ENCODE data around the gene LAMA2. TPM values are rescaled to one million over a fixed set of nuclear protein-coding genes. Genes with fewer than 3 reads are reported as not detected.

LAMA2 gene
- total RNA-seq, 4 donors from 2014 or later = 203 to 339 (median 275) TPM

DNA sequence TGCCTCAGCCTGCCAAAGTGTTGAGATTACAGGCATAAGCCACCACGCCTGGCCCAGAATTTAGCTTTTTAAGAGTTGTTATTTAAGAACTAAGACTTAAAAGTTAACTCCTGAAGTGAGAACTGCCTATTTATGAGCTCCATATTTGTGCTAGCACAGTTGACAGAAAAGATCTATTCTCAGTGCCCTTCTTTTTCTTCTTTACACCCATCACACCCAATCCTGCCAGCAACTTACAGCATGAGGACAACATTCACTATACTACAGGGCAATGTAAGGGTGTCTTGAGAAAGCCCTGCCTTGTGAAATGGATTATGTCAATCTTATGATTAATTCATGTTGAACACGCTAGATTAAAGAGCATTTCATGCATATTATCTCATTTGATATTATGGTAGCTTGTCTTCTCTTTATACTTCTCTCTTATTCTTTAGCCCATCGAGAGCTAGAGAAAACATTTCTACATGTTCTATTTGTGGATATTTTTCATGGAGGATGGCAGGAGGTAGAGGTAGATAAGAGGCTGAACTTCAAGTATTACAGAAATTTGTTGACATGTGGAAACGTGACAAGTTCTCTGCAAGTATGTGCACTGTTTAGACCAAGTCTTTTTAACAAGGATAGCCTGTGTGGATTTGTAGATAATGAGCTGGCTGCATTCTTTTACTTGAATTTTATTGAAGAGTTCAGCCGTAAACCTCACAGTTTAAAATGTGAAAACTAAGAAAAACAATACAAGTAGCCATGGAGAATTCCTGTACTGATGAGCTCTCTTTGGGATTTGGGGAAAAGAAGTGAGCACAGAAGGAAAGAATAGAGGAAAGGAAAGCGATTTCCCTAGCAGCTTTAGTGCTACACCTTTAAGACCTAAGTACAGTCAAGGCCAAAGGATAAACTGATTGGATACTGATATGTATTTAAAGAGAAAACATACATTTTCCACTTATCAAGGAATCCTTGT, 614.8 kb downstream of the LAMA2 start:
- Histone ChIP-seq H3K9me3 (no peaks in the 10 kb centered on the region), H3K4me3 (no peak overlapping the region), H3K27ac (peak overlapping the region in 3 of 4 donors; percentile 15 to 60 (median 53)), H3K27me3 (no peaks in the 10 kb centered on the region), H3K36me3 (peaks cover 0 to 40% (median 0%) of the 10 kb centered on the region in 3 donors), H3K4me1 (peaks cover 0 to 56% (median 12%) of the 10 kb centered on the region in 4 donors)
- no peak for TF ChIP-seq CTCF (IDR thresholded peaks at IDR 0.05)
- TF ChIP-seq EP300 (IDR thresholded peaks at IDR 0.05) = no peak
- no peak for TF ChIP-seq POLR2A (IDR thresholded peaks at IDR 0.05)
- 37 to 47% methylated on average over 6 of the region's 6 CpGs for WGBS, 2 donors
- DNase-seq (ENCODE audit: low spot score in 2 of 2) = no peak

- peaks cover 0 to 41% (median 0%) of the 10 kb centered on the region in 3 donors for H3K36me3 ChIP-seq
- H3K27me3 ChIP-seq = no peaks in the 10 kb centered on the region
- no peak for TF ChIP-seq EP300 (IDR thresholded peaks at IDR 0.05)
- TF ChIP-seq CTCF (IDR thresholded peaks at IDR 0.05) = no peak
- TF ChIP-seq POLR2A (IDR thresholded peaks at IDR 0.05) = no peak
- no peak overlapping the region for H3K4me3 ChIP-seq
- DNase-seq (ENCODE audit: low spot score in 2 of 2) = no peak
- H3K27ac ChIP-seq = peak overlapping the region in 3 of 4 donors; percentile 15 to 60 (median 53)
- H3K9me3 ChIP-seq = no peaks in the 10 kb centered on the region
- peaks cover 0 to 56% (median 12%) of the 10 kb centered on the region in 4 donors for H3K4me1 ChIP-seq
- 53 to 67% methylated on average over 2 of the region's 2 CpGs for WGBS, 2 donors
Measured at GRCh38 chr6:129498541-129498940, 615.6 kb downstream of the LAMA2 start.

DNA sequence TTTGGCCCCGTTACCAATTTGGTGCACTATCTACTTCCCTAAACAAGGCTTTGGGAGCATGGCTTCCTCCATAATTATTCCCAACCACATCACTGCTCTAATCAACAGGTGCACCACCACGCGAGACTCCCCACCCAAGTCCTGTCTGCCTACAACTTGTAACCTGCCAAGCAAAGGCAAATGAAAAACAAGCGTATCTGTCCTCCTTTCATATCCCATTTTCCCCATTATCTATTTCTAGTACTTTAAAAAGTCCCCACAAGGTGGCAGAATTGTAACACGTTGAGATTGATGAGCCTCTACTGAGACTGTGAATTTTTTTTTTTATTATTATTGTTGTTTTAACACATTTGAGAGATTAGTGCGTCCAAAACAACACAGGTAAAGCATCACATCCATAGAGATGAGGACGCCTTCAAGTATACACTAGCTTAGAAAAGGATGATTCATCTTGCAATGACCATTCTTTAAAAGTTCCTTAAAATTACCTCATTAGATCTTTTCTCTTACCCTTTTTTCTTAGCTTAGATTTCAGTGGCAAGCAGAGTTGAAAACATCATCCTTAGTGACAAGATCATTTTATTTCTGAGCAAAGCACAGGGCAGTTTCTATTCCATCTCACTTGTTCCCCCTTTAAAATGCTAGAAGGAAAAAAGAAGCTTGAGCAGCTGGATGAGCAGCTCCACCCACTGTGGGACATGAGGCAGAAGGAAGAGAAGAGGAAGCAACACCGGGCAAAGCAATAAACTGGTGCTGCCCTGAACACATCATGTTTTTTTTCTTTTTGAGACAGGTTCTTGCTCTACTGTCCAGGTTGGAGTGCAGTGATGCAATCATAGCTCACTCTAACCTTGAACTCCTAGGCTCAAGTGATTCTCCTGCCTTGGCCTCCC, 616.3 kb downstream of the LAMA2 start:
- H3K9me3 ChIP-seq = no peaks in the 10 kb centered on the region
- H3K27ac ChIP-seq = peak overlapping the region in 3 of 4 donors; percentile 15 to 60 (median 15)
- peak in 1 of 2 donors; percentile 31 for DNase-seq (ENCODE audit: low spot score in 2 of 2)
- WGBS, 2 donors = 12 to 15% methylated on average over 8 of the region's 8 CpGs
- H3K4me1 ChIP-seq = peaks cover 0 to 56% (median 12%) of the 10 kb centered on the region in 4 donors
- peaks cover 0 to 45% (median 0%) of the 10 kb centered on the region in 3 donors for H3K36me3 ChIP-seq
- no peaks in the 10 kb centered on the region for H3K27me3 ChIP-seq
- peak; percentile 37 to 66 (median 58) for TF ChIP-seq CTCF (IDR thresholded peaks at IDR 0.05)
- no peak for TF ChIP-seq POLR2A (IDR thresholded peaks at IDR 0.05)
- H3K4me3 ChIP-seq = no peak overlapping the region

- WGBS, 2 donors = 85 to 87% methylated on average over 4 of the region's 4 CpGs
- peaks cover 0 to 45% (median 0%) of the 10 kb centered on the region in 3 donors for H3K36me3 ChIP-seq
- H3K9me3 ChIP-seq = no peaks in the 10 kb centered on the region
- H3K27me3 ChIP-seq = no peaks in the 10 kb centered on the region
- H3K27ac ChIP-seq = peak overlapping the region in 2 of 4 donors; percentile 15 to 60
- DNase-seq (ENCODE audit: low spot score in 2 of 2) = no peak
- TF ChIP-seq EP300 (IDR thresholded peaks at IDR 0.05) = no peak
- TF ChIP-seq POLR2A (IDR thresholded peaks at IDR 0.05) = no peak
- no peak overlapping the region for H3K4me3 ChIP-seq
- peaks cover 0 to 56% (median 12%) of the 10 kb centered on the region in 4 donors for H3K4me1 ChIP-seq
Measured at GRCh38 chr6:129499843-129500219, 616.9 kb downstream of the LAMA2 start.

DNA sequence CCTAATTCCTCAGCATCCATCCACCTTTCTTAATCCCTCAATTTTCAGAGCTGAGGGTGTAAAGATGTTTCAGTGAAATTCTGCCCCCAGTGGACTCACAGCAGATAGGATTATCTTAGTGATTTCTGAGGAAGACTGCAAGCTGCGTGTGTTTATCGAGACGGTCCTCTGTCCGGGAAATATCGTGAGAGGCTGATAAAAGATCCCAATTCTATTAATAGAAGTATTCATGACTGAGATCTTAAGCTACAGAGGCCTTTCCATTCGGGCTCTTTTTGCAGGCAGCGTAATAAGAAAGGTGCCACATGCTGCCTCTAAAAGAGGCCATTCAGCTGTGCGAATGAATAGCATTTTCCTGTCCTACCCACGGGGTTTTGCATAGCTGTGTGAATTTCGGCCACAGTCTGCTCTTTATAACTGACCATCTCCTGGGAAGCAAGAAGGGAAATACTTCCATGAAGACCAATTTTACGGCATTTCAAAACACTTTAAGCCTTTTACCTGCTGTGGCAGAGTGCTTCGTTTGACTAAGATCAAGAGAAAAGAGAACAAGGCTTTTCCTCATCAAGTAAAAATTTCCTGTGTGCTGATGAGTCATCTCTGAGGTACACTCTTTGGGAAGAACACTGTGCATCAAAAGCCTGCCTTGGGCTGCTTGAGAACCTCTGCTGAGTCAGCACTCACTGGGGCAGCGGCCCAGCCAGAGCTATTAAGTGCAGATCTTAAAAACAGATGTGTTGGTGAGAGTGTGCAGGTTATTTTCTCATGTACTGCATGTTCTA, 618.2 kb downstream of the LAMA2 start:
- 40 to 41% methylated on average over 13 of the region's 13 CpGs for WGBS, 2 donors
- TF ChIP-seq POLR2A (IDR thresholded peaks at IDR 0.05) = no peak
- TF ChIP-seq CTCF (IDR thresholded peaks at IDR 0.05) = peak in 3 of 5 experiments; percentile 8 to 14 (median 9)
- peaks cover 0 to 54% (median 0%) of the 10 kb centered on the region in 3 donors for H3K36me3 ChIP-seq
- no peaks in the 10 kb centered on the region for H3K9me3 ChIP-seq
- no peaks in the 10 kb centered on the region for H3K27me3 ChIP-seq
- H3K27ac ChIP-seq = peak overlapping the region in 2 of 4 donors; percentile 63 to 74
- peaks cover 0 to 56% (median 12%) of the 10 kb centered on the region in 4 donors for H3K4me1 ChIP-seq
- peak in 1 of 2 donors; percentile 43 for DNase-seq (ENCODE audit: low spot score in 2 of 2)
- H3K4me3 ChIP-seq = no peak overlapping the region
